WTC11 (cell line): ENCODE data around the gene IL18R1. TPM values are rescaled to one million over a fixed set of nuclear protein-coding genes. Genes with fewer than 3 reads are reported as not detected.

Experiments used
- ATAC-seq: fragments of 200-7000 bp; cut with Tn5 transposase; 2 replicates; pipeline ENCODE4 v1.10.0; 2021; ENCODE audit warnings: mild to moderate bottlenecking, moderate library complexity
- CTCF ChIA-PET: fragments of 300-600 bp; sonication (Branson Sonifier 250); formaldehyde crosslinking; loops from one replicate; lab custom pipeline; 2021; ENCODE audit warnings: antibody characterized with exemption; lab: Charles Lee
- POLR2A ChIA-PET: fragments of 350-600 bp; sonication (Branson Sonifier 250); formaldehyde crosslinking; loops from one replicate; lab custom pipeline; 2021; ENCODE audit warnings: antibody characterized with exemption; lab: Charles Lee
- DNase-seq: peaks from one replicate; pipeline ENCODE4 v3.0.0; 2021; ENCODE audit warnings: low spot score
- H3K27ac Mint-ChIP-seq: 2 replicates; pipeline ENCODE4 v1.8.0; 2021; ENCODE audit warnings: mixed read lengths
- H3K27me3 Mint-ChIP-seq: 2 replicates; pipeline ENCODE4 v1.8.0; 2021; ENCODE audit warnings: low read depth, mild to moderate bottlenecking, moderate library complexity, mixed read lengths
- H3K36me3 Mint-ChIP-seq: 2 replicates; pipeline ENCODE4 v1.8.0; 2021; ENCODE audit warnings: mixed read lengths
- H3K4me1 Mint-ChIP-seq: 2 replicates; pipeline ENCODE4 v1.8.0; 2022; ENCODE audit warnings: mixed read lengths
- H3K4me3 Mint-ChIP-seq: 2 replicates; pipeline ENCODE4 v1.8.0; 2021; ENCODE audit warnings: mild to moderate bottlenecking, moderate library complexity, mixed read lengths
- H3K9me3 Mint-ChIP-seq: 2 replicates; pipeline ENCODE4 v1.8.0; 2021; ENCODE audit warnings: mixed read lengths
- AR ChIP-seq: fragments of 250-450 bp; sonication (Bioruptor Pico); IDR thresholded peaks from 2 replicates; pipeline ENCODE4 v1.9.0; 2021; ENCODE audit warnings: mild to moderate bottlenecking
- CREM ChIP-seq: sonication (generic); formaldehyde crosslinking; IDR thresholded peaks from 2 replicates; pipeline ENCODE4 v1.8.1; 2022; ENCODE audit warnings: mild to moderate bottlenecking, missing genetic modification reagents, moderate library complexity
- ETV6 ChIP-seq: sonication (generic); formaldehyde crosslinking; IDR thresholded peaks from 2 replicates; pipeline ENCODE4 v1.8.1; 2022; ENCODE audit warnings: mild to moderate bottlenecking, missing genetic modification reagents
- FOXK1 ChIP-seq: sonication (generic); formaldehyde crosslinking; IDR thresholded peaks from 2 replicates; pipeline ENCODE4 v1.8.0; 2022; ENCODE audit warnings: mild to moderate bottlenecking, moderate library complexity, missing genetic modification reagents
- FOXP1 ChIP-seq: sonication (generic); formaldehyde crosslinking; IDR thresholded peaks from 2 replicates; pipeline ENCODE4 v1.8.0; 2022; ENCODE audit warnings: missing genetic modification reagents, mild to moderate bottlenecking, moderate library complexity, borderline replicate concordance
- FOXP4 ChIP-seq: sonication (generic); formaldehyde crosslinking; IDR thresholded peaks from 2 replicates; pipeline ENCODE4 v1.8.0; 2022; ENCODE audit warnings: mild to moderate bottlenecking, missing genetic modification reagents
- IRF1 ChIP-seq: sonication (generic); formaldehyde crosslinking; IDR thresholded peaks from 2 replicates; pipeline ENCODE4 v1.8.0; 2023; ENCODE audit warnings: missing genetic modification reagents
- JUN ChIP-seq: sonication (generic); formaldehyde crosslinking; IDR thresholded peaks from 2 replicates; pipeline ENCODE4 v1.8.0; 2023; ENCODE audit warnings: mild to moderate bottlenecking, missing genetic modification reagents
- MXD4 ChIP-seq: fragments of 250-450 bp; sonication (Bioruptor Pico); IDR thresholded peaks from 2 replicates; pipeline ENCODE4 v1.8.0; 2021; ENCODE audit warnings: mild to moderate bottlenecking, moderate library complexity, borderline replicate concordance
- MYBL2 ChIP-seq: sonication (generic); formaldehyde crosslinking; IDR thresholded peaks from 2 replicates; pipeline ENCODE4 v1.8.1; 2023; ENCODE audit warnings: mild to moderate bottlenecking, moderate library complexity, missing genetic modification reagents
- NR2C2 ChIP-seq: sonication (generic); formaldehyde crosslinking; IDR thresholded peaks from 2 replicates; pipeline ENCODE4 v1.8.0; 2022; ENCODE audit warnings: mild to moderate bottlenecking, missing genetic modification reagents
- TCF7 ChIP-seq: sonication (generic); formaldehyde crosslinking; IDR thresholded peaks from 2 replicates; pipeline ENCODE4 v1.8.0; 2022; ENCODE audit warnings: mild to moderate bottlenecking, low read depth, missing genetic modification reagents, moderate library complexity
- ZMAT4 ChIP-seq: fragments of 250-450 bp; sonication (Bioruptor Pico); IDR thresholded peaks from 2 replicates; pipeline ENCODE4 v1.9.0; 2021; ENCODE audit warnings: mild to moderate bottlenecking
- ZNF425 ChIP-seq: fragments of 250-450 bp; sonication (Bioruptor Pico); conservative IDR thresholded peaks from 2 replicates; pipeline ENCODE4 v1.9.0; 2021; ENCODE audit warnings: mild to moderate bottlenecking
- total RNA-seq: library from RNA; stranded (reverse); gene quantifications from 3 replicates; pipeline ENCODE4 v1.2.3, GENCODE V29; 2021

The IL18R1 gene
- total RNA-seq, 1 experiment from 2014 or later, result not detected

GRCh38 chr2:102367331-102367971, 11.9 kb downstream of the IL18R1 start (continued):
- TF ChIP-seq FOXP4, result no peak
- no peak for TF ChIP-seq ZNF425 (CRISPR knock-in tag)
- no peak for TF ChIP-seq TCF7 (CRISPR knock-in tag)
- no peak for TF ChIP-seq JUN

- peaks cover 36% of the 10 kb centered on the region for H3K36me3 Mint-ChIP-seq
- CTCF ChIA-PET, result no interaction called here
- H3K9me3 Mint-ChIP-seq, result peaks cover 44% of the 10 kb centered on the region
- POLR2A ChIA-PET, result no interaction called here
- DNase-seq, result no peak
- no peak overlapping the region for H3K27ac Mint-ChIP-seq
- no peak for ATAC-seq
- H3K4me1 Mint-ChIP-seq, result no peaks in the 10 kb centered on the region
- H3K4me3 Mint-ChIP-seq, result no peak overlapping the region
- peaks cover 12% of the 10 kb centered on the region for H3K27me3 Mint-ChIP-seq
- TF ChIP-seq AR (CRISPR knock-in tag) (no peak), ETV6 (no peak), FOXP1 (CRISPR knock-in tag) (no peak), CREM (no peak), MYBL2 (CRISPR knock-in tag) (no peak), ZNF425 (CRISPR knock-in tag) (no peak), FOXK1 (no peak), FOXP4 (no peak), NR2C2 (CRISPR knock-in tag) (no peak), MXD4 (CRISPR knock-in tag) (no peak), IRF1 (CRISPR knock-in tag) (no peak), ZMAT4 (CRISPR knock-in tag) (no peak)
- TF ChIP-seq, all 79 proteins: peak for 0
Measured at GRCh38 chr2:102368461-102369109, 13.0 kb downstream of the IL18R1 start.
